Activated T-helper 2 cell treated with anti-CD3 and anti-CD28 coated beads, Interferon-gamma antibody, Interleukin-2, Interleukin-4, amounts not matched to agents 10 μg/mL and 5 μg/mL and 100 μg/mL, durations not matched to agents 14 hours and 24 hours and 36 hours (primary cell): Measurements from ENCODE around the gene PRKG1. TPM values are rescaled to one million over a fixed set of nuclear protein-coding genes. Genes with fewer than 3 reads are reported as not detected.
A peak's percentile ranks its signal among the peaks of the same experiment; 100 is the strongest.
"Not testable (repeated sequence)": the region's sequence is repeated elsewhere in the genome, so short reads cannot be mapped to it uniquely, and the experiment has no call there.

ENCODE experiments used
- DNase-seq: peaks from one replicate; pipeline ENCODE4 v3.0.0; 2021; ENCODE audit warnings: low spot score
- H3K27ac Mint-ChIP-seq: one replicate; pipeline ENCODE4 v1.8.0; 2021; ENCODE audit warnings: mixed read lengths
- H3K27me3 Mint-ChIP-seq: one replicate; pipeline ENCODE4 v1.8.0; 2021; ENCODE audit warnings: low read depth, mixed read lengths
- H3K36me3 Mint-ChIP-seq: one replicate; pipeline ENCODE4 v1.8.0; 2021; ENCODE audit warnings: low read depth, mixed read lengths
- H3K4me1 Mint-ChIP-seq: one replicate; pipeline ENCODE4 v1.8.0; 2021; ENCODE audit warnings: low read depth, mixed read lengths
- H3K4me3 Mint-ChIP-seq: one replicate; pipeline ENCODE4 v1.8.0; 2021; ENCODE audit warnings: low read depth, mild to moderate bottlenecking, moderate library complexity, mixed read lengths
- H3K9me3 Mint-ChIP-seq: one replicate; pipeline ENCODE4 v1.8.0; 2021; ENCODE audit warnings: mixed read lengths
- intact Hi-C: fragments of 100-400 bp; cut with micrococcal nuclease; formaldehyde crosslinking; loops from one replicate; pipeline ENCODE4 v1.15.1; 2023
- total RNA-seq: library from RNA; stranded (reverse); gene quantifications from 2 replicates; pipeline ENCODE4 v1.2.3, GENCODE V29; 2022

PRKG1 gene
- total RNA-seq, 1 donor from 2014 or later: not detected

GRCh38 chr10:52215745-52216361 lies 1141.6 kb downstream of the PRKG1 start:
- H3K9me3 Mint-ChIP-seq: no peaks in the 10 kb centered on the region
- H3K27ac Mint-ChIP-seq: no peak overlapping the region
- H3K27me3 Mint-ChIP-seq: no peaks in the 10 kb centered on the region
- no peak for DNase-seq
- intact Hi-C loops: loop anchor here (1.0 kb wide), 2 partner anchors 827 to 1215 kb away; no protein-coding TSS in a partner anchor
- no peaks in the 10 kb centered on the region for H3K4me1 Mint-ChIP-seq
- no peaks in the 10 kb centered on the region for H3K36me3 Mint-ChIP-seq
- H3K4me3 Mint-ChIP-seq: no peak overlapping the region

DNA sequence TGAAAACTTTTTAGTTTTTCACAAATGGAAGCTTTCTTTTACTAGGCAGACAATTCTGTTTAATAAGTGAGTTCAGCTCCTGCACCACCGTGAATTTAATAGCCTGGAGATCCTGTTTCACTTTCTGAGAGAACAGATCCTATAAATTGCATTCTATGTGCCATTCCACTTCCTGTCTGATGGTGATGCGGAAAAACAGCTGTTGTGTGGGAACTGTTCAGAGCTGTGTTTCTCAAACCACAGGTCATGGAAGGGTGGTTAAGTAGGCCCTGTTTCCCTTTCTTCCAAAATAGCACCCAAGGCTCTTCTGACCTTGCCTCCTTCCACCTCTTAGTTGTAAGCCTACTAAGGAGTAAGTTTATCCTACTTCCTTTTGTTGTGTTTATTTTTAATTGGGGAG lies 1142.6 kb downstream of the PRKG1 start:
- no peak overlapping the region for H3K27ac Mint-ChIP-seq
- no peaks in the 10 kb centered on the region for H3K9me3 Mint-ChIP-seq
- no peaks in the 10 kb centered on the region for H3K27me3 Mint-ChIP-seq
- H3K36me3 Mint-ChIP-seq: no peaks in the 10 kb centered on the region
- no peaks in the 10 kb centered on the region for H3K4me1 Mint-ChIP-seq
- no peak for DNase-seq
- H3K4me3 Mint-ChIP-seq: no peak overlapping the region
- intact Hi-C loops: no loop called here

GRCh38 chr10:52217531-52217930 lies 1143.2 kb downstream of the PRKG1 start:
- H3K27ac Mint-ChIP-seq: no peak overlapping the region
- no peaks in the 10 kb centered on the region for H3K9me3 Mint-ChIP-seq
- H3K36me3 Mint-ChIP-seq: no peaks in the 10 kb centered on the region
- intact Hi-C loops: no loop called here
- H3K4me3 Mint-ChIP-seq: no peak overlapping the region
- no peak for DNase-seq
- no peaks in the 10 kb centered on the region for H3K27me3 Mint-ChIP-seq
- H3K4me1 Mint-ChIP-seq: no peaks in the 10 kb centered on the region

DNA sequence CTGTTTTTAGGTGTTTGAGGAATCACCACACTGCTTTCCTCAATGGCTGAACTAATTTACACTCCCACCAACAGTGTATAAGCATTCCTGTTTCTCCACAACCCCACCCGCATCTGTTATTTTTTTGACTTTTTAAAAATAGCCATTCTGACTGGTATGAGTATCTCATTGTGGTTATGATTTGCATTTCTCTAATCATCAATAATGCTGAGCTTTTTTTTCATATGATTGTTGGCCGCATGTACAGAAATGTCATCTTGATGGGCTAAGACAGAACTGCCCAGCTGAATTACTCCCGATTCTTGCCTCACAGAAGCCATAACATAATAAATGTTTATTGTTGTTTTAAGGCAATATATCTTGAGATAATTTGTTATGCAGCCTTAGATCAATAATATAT lies 1146.7 kb downstream of the PRKG1 start:
- no peaks in the 10 kb centered on the region for H3K27me3 Mint-ChIP-seq
- no peaks in the 10 kb centered on the region for H3K36me3 Mint-ChIP-seq
- H3K4me3 Mint-ChIP-seq: no peak overlapping the region
- H3K27ac Mint-ChIP-seq: no peak overlapping the region
- intact Hi-C loops: no loop called here
- DNase-seq: no peak
- no peaks in the 10 kb centered on the region for H3K4me1 Mint-ChIP-seq
- no peaks in the 10 kb centered on the region for H3K9me3 Mint-ChIP-seq

DNA sequence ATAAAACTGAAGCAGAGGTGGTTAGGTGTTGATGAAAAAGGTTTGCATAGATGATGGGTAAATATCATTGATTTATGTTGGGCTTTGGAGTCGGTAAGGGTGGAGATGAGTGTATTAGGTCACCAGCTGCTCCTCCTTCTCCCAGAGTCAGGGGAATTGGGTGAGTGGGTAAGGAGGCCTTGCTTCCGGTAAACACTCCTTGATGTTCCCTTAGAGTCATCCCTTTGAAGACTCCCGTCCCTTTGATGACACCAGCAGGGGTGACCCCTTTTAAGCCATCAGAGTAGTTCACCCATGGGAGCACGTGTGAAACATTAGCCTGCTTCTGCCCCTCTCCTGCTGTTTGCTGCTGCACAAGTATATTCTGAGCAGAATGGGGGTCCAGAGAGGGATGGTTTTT lies 1147.6 kb downstream of the PRKG1 start:
- H3K27me3 Mint-ChIP-seq: no peaks in the 10 kb centered on the region
- no peak for DNase-seq
- intact Hi-C loops: no loop called here
- no peak overlapping the region for H3K4me3 Mint-ChIP-seq
- no peak overlapping the region for H3K27ac Mint-ChIP-seq
- H3K4me1 Mint-ChIP-seq: no peaks in the 10 kb centered on the region
- no peaks in the 10 kb centered on the region for H3K36me3 Mint-ChIP-seq
- H3K9me3 Mint-ChIP-seq: no peaks in the 10 kb centered on the region

GRCh38 chr10:52226197-52226847 lies 1152.0 kb downstream of the PRKG1 start:
- H3K27me3 Mint-ChIP-seq: no peaks in the 10 kb centered on the region
- no peaks in the 10 kb centered on the region for H3K36me3 Mint-ChIP-seq
- intact Hi-C loops: no loop called here
- no peaks in the 10 kb centered on the region for H3K9me3 Mint-ChIP-seq
- no peak overlapping the region for H3K27ac Mint-ChIP-seq
- H3K4me3 Mint-ChIP-seq: no peak overlapping the region
- no peaks in the 10 kb centered on the region for H3K4me1 Mint-ChIP-seq
- DNase-seq: no peak

DNA sequence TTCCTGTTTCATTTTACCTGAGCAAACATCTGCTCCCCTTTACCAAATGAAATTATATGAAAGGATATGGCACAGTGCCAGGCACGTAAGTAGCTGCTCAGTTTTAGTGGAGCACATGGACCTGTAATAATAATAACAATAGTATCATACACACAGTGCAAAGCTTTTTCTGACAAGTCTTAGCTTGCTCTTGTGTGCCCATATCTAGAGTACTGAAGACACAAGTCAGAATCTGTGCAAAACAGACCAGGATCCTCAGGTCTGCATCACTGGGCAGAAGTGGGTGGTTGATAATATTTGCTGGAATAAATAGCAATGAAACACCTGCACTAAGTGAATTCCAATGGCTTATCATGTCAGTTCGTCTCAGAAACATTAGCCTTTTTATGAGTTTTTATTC lies 1154.3 kb downstream of the PRKG1 start:
- H3K27me3 Mint-ChIP-seq: peaks cover 8% of the 10 kb centered on the region
- H3K36me3 Mint-ChIP-seq: no peaks in the 10 kb centered on the region
- no peaks in the 10 kb centered on the region for H3K9me3 Mint-ChIP-seq
- no peak overlapping the region for H3K27ac Mint-ChIP-seq
- H3K4me3 Mint-ChIP-seq: no peak overlapping the region
- no peak for DNase-seq
- H3K4me1 Mint-ChIP-seq: peaks cover 3% of the 10 kb centered on the region
- intact Hi-C loops: no loop called here

DNA sequence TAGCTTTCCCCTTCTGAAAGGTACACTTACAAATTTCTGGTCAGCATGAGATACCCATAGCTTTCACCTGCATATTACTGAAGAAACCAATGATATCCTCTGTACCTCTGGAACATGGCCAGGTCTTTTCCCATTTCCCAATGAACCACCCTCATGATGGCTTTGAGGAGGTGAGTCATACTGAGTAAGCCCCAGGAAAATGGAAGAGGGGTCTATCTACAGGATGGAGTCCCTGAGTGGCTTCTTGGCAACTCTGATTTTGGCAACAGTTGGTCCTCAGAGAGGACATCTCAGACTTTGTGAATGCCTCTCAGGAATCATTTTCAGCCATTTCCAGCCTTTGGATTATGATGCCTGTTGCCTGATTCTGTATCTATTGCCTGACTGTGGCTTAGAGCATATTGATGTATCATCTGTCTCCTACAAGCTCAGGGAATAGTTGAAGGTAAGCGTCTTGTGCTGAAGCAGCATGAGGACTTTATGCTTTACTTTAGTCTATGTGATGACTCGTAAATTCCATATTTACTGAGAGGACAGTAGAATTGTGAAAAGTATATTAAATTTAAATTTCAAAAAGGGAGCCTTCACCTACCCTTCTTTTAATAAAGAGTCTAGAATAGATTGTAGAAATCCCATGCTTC lies 1155.1 kb downstream of the PRKG1 start:
- no peak overlapping the region for H3K27ac Mint-ChIP-seq

GRCh38 chr10:52232561-52233350 lies 1158.5 kb downstream of the PRKG1 start:
- Mint-ChIP-seq H3K9me3 (no peaks in the 10 kb centered on the region), H3K27ac (no peak overlapping the region), H3K4me1 (peaks cover 3% of the 10 kb centered on the region), H3K36me3 (no peaks in the 10 kb centered on the region), H3K27me3 (peaks cover 8% of the 10 kb centered on the region), H3K4me3 (peak overlapping the region; percentile 59)
- intact Hi-C loops: no loop called here
- DNase-seq: no peak

More for the DNA sequence above, 1155.1 kb downstream of the PRKG1 start:
- Mint-ChIP-seq H3K9me3 (no peaks in the 10 kb centered on the region), H3K4me3 (no peak overlapping the region), H3K4me1 (peaks cover 3% of the 10 kb centered on the region), H3K27me3 (peaks cover 8% of the 10 kb centered on the region), H3K36me3 (no peaks in the 10 kb centered on the region)
- DNase-seq: no peak
- intact Hi-C loops: no loop called here

DNA sequence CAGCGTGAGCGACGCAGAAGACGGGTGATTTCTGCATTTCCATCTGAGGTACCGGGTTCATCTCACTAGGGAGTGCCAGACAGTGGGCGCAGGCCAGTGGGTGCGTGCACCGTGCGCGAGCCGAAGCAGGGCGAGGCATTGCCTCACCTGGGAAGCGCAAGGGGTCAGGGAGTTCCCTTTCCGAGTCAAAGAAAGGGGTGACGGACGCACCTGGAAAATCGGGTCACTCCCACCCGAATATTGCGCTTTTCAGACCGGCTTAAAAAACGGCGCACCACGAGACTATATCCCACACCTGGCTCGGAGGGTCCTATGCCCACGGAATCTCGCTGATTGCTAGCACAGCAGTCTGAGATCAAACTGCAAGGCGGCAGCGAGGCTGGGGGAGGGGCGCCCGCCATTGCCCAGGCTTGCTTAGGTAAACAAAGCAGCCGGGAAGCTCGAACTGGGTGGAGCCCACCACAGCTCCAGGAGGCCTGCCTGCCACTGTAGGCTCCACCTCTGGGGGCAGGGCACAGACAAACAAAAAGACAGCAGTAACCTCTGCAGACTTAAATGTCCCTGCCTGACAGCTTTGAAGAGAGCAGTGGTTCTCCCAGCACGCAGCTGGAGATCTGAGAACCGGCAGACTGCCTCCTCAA lies 1159.2 kb downstream of the PRKG1 start:
- H3K4me3 Mint-ChIP-seq: peak overlapping the region; percentile 59
- H3K36me3 Mint-ChIP-seq, DNase-seq, H3K27ac Mint-ChIP-seq, H3K4me1 Mint-ChIP-seq, H3K9me3 Mint-ChIP-seq, intact Hi-C loops, H3K27me3 Mint-ChIP-seq: not testable (repeated sequence)

DNA sequence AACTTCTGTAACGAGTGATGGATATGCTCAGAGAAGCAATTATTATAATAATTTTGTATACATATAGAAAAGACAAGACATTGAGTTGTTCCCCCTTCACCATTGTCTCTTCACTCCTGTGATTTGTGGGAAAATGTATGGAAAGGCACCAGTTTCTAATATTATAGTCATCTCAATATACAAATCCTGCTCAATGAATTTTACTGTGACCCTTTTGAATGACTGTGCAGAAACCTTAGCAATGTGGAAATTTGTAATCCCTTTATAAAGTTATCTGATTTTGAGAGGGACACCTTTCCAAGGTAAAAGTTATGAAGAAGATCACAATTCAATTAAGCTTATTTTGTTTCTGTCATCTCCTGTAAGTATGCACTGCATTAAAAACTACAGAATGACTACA lies 1165.5 kb downstream of the PRKG1 start:
- Mint-ChIP-seq H3K27me3 (no peaks in the 10 kb centered on the region), H3K36me3 (no peaks in the 10 kb centered on the region), H3K9me3 (no peaks in the 10 kb centered on the region), H3K4me3 (no peak overlapping the region), H3K27ac (no peak overlapping the region), H3K4me1 (no peaks in the 10 kb centered on the region)
- intact Hi-C loops: no loop called here
- no peak for DNase-seq

DNA sequence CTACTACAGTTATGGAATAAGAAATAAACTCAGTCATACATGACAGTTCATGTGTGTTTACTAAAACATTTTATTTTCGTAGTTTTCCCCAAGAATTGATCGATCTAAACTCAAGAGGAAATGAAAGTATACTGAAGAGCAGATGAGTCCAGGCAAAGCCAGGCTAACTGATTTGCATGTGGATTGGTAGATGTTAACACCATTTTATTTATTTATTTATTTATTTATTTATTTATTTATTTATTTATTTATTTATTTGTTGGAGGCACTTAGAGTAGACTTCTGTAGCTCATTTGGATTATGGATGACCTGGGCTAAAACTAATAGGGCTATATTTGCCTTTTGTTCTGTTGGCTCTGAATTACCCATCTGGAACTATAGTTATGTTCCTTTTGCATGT lies 1171.3 kb downstream of the PRKG1 start:
- no peak overlapping the region for H3K27ac Mint-ChIP-seq
- no peak for DNase-seq
- H3K4me3 Mint-ChIP-seq: no peak overlapping the region
- no peaks in the 10 kb centered on the region for H3K36me3 Mint-ChIP-seq
- H3K27me3 Mint-ChIP-seq: no peaks in the 10 kb centered on the region
- no peaks in the 10 kb centered on the region for H3K4me1 Mint-ChIP-seq
- intact Hi-C loops: no loop called here
- H3K9me3 Mint-ChIP-seq: no peaks in the 10 kb centered on the region
